Fibroblast of the aortic adventitia (primary cell): ENCODE results near the gene DRD1. TPM values are rescaled to one million over a fixed set of nuclear protein-coding genes. Genes with fewer than 3 reads are reported as not detected.
A peak's percentile ranks its signal among the peaks of the same experiment; 100 is the strongest.

Experiments used
- DNase-seq: peaks from one replicate; pipeline ENCODE4 v3.0.0-alpha.2; 2010; ENCODE audit warnings: low read depth
- H3K4me3 ChIP-seq: 2 replicates; pipeline ENCODE4 v1.5.1; 2011; ENCODE audit warnings: low read depth, mild to moderate bottlenecking, control low read depth, low read length, moderate library complexity
- total RNA-seq: library from RNA; depleted of rRNA; stranded (reverse); fragments of >200 nt; gene quantifications from 2 replicates; pipeline ENCODE4 v1.2.3, GENCODE V29; 2012; ENCODE audit warnings: low replicate concordance
- TF ChIP-seq, protein P1 (sequence below): IDR thresholded peaks from 2 replicates; pipeline ENCODE4 v1.5.1; 2011; ENCODE audit warnings: mild to moderate bottlenecking, low read length, control low read depth, inconsistent platforms; ENCODE audit not compliant: insufficient read depth

Gene DRD1
- 0.18 TPM in 1 of 2 replicates, not detected in the other for total RNA-seq

DNA sequence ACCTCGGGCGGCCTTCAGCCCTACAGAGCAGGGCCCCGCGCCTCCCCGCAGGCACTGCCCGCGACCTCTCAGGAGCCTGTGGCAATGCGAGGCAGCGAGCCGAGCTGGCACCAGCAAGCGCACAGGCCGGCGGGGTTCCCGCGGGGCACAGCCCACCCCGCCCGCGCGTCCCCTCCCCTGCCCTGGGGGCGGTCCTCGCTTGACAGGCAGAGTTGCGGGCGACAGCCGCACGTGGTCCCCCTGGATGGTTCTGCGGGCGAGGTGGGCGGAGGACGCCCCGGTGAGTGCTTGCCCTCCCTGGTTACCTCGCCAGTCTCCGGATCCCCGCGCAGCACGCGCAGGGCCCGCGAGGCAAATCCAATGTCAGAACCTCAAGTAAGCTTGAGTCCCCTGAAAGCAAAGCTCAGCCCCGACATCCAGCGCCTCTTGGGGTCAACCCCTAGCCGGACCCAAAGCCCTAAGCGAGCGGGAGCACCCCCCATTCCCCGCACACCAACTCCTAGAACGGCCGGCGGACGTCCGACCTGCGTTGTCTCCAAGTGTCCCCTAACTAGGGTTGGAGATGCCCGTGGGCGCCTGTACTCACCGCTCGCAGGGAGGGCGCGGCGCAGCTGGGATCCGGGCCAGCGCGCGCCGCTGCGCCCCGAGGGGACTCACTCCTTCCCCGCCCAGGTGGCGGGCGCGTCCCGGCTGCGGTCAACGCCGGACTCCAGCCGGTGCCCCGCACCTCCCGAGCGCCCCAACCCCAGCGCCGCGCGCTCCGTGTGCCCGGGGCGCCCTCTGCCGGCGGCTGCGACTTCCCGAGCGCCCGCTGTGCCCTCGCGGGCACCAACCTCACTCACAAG is at the start of gene DRD1:
TSS of gene DRD1 (minus strand) at position 123 of the 845 bp plus-strand sequence. CDS start 1,083 bp downstream, outside the sequence.
- H3K4me3 ChIP-seq: peak within 1 kb of the TSS; percentile 25
- DNase-seq: peak; percentile 23
- TF ChIP-seq, protein P1, sequence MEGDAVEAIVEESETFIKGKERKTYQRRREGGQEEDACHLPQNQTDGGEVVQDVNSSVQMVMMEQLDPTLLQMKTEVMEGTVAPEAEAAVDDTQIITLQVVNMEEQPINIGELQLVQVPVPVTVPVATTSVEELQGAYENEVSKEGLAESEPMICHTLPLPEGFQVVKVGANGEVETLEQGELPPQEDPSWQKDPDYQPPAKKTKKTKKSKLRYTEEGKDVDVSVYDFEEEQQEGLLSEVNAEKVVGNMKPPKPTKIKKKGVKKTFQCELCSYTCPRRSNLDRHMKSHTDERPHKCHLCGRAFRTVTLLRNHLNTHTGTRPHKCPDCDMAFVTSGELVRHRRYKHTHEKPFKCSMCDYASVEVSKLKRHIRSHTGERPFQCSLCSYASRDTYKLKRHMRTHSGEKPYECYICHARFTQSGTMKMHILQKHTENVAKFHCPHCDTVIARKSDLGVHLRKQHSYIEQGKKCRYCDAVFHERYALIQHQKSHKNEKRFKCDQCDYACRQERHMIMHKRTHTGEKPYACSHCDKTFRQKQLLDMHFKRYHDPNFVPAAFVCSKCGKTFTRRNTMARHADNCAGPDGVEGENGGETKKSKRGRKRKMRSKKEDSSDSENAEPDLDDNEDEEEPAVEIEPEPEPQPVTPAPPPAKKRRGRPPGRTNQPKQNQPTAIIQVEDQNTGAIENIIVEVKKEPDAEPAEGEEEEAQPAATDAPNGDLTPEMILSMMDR: peak; percentile 45

DNA sequence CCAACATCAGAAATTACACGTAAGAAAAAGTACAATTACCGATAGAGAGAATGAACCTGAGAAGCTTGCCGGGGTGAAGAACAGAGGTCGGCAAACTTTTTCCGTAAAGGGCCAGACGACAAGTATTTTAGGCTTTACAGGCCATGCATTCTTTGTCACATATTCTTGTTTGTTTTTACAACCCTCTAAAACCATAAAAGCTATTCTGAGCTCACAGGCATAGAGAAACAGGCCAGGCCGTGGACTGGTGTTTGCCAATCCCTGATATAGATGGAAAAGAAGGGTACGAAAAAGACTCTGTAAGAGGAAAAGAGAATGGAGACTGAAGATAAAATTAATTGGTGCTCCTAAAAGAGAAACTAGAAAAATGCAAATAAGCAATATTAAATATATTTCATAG is 49.7 kb upstream of the DRD1 start:
- no peak for DNase-seq
- TF ChIP-seq, protein P1: no peak
- no peak overlapping the region for H3K4me3 ChIP-seq

DNA sequence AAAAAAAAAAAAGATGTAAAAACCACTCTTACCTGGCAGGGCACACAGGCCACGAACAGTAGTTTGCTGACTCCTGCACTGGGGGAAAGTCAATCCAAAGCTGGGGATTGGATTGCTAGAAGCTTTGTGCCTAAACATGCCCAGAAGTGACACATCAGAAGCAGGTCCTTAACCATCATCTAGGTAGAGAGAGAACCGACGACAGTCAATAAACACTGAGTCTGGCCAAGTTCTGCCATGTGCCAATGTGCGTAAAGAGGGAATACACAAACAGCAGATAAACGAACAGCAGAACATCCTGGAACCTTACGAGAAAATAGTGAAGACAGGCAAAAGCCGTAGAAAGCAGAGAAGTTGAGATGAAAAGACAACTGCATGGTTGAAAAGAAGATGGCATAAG is 49.3 kb upstream of the DRD1 start:
- TF ChIP-seq, protein P1: no peak
- no peak overlapping the region for H3K4me3 ChIP-seq
- DNase-seq: no peak

DNA sequence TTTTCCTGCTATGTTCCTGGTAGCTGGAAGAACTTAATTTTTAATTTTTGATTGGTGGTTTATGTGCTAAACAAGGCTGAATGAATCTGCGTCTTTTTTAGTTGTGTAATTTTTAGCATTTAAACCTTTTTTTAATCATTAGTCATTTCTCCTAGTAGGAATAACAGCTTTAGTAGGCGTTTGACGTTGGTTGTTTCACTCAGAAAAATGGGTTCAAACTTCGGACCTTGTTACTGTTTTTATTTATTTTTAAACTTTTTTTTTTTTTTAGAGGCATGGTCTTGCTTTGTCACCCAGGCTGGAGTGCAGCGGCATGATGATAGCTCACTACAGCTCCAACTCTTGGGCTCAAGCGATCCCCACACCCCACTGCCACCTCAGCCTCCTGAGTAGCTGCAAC is 47.2 kb upstream of the DRD1 start:
- TF ChIP-seq, protein P1: no peak
- no peak for DNase-seq
- no peak overlapping the region for H3K4me3 ChIP-seq

DNA sequence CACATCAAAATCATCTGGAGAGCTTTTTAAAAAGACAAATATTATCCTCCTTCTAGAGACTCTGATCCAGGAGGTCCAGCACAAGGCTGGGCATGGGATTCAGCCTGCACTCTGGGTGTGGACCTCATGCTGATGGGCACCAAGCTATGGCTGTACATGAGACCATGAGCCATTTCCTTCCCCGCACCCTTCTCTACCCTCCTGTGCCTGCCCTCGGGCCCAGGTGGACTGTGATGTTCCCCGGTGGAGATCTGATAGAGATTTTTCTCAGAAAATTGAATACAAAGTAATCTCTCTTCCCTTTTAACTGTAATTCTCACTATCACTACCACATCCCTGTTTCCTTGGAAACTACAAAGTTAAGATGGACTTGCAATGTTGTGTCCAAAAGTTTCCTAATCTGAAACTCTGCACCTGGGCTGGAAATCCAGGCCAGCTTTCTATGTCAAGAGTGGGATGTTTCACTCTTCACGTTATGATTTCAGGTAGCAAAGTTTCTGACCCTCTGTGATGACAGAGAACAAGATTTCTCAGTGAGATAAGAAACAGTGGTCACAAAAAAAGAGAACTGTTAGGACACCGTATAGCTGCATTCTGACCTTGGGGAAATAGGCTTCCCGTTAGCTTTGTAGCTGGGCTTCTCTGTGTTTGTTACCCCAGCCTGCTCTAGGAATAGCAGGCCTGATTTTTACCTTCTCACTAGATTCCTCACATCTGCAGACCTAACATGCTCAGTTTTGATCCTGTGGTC is 45.9 kb upstream of the DRD1 start:
- no peak overlapping the region for H3K4me3 ChIP-seq
- DNase-seq: no peak
- TF ChIP-seq, protein P1: no peak

DNA sequence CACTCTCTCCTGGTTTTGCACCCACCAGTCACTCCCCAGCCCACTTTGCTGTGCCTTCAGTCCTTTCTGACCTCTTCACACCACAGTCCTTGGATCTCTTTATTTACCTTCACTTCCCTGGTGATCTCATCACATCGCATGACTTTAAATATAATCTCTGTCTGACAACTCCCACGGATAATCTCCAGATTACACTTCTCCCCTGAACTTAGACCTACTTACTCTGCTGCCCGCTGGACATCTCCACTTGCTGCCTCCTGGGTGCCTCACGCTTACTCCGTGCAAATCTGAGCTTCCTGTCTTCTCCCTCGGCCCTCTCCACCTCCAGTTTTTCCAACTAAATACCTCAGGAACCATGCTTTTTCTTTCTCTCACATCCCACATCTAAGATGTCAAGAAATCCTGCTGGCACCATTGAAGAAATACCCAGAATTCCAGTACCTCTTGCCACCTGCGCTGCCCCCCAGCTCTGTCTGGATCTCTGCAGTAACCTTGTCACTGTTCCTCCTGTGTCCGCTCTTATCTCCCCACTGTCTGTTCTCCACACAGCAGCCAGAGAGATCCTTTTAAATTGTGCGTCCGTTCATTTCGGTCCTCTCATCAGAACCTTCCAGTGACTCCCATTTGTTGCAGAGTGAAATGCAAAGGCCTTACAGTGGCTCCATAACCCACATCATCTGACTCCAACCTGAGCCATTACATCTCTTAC is 43.7 kb upstream of the DRD1 start:
- no peak for DNase-seq
- TF ChIP-seq, protein P1: no peak
- H3K4me3 ChIP-seq: no peak overlapping the region
